B cell (primary cell): Measurements from ENCODE around the gene PIMREG. TPM values are rescaled to one million over a fixed set of nuclear protein-coding genes. Genes with fewer than 3 reads are reported as not detected.

Experiments used
- polyA plus RNA-seq: library from polyadenylated mRNA; depleted of rRNA; stranded (reverse); fragments of >200 nt; gene quantifications from 2 replicates; pipeline ENCODE4 v1.2.3, GENCODE V29; 2012
- total RNA-seq, 2 donors: library from RNA; stranded (reverse); fragments of 120-200 nt in 1 of 2; gene quantifications; 1 replicate in 1 of 2; 2 replicates in 1 of 2; pipeline versions ENCODE4 v1.2.3 to v1.2.4, GENCODE V29; 2013 to 2022

PIMREG gene
- total and polyA plus RNA-seq, 2 donors (not counting 1 experiment from before 2014, with no cell fraction given), result 0.21 TPM; not detected in 1

Other genes with a start within 250 kb of the PIMREG start
- gene AIPL1, start 9.3 kb upstream of the PIMREG start, total RNA-seq, result not detected in 2 replicates
- not detected in 2 replicates for gene AIPL1, start 9.3 kb upstream of the PIMREG start, polyA plus RNA-seq
- 0.49 and 0.51 TPM in 2 replicates for gene PITPNM3, start 112.1 kb downstream of the PIMREG start, total RNA-seq
- 0.25 and 0.31 TPM in 2 replicates for gene PITPNM3, start 112.1 kb downstream of the PIMREG start, polyA plus RNA-seq
- gene KIAA0753, start 196.3 kb downstream of the PIMREG start, total RNA-seq, result 28.7 and 29.1 TPM in 2 replicates
- gene KIAA0753, start 196.3 kb downstream of the PIMREG start, polyA plus RNA-seq, result 5.9 and 6.3 TPM in 2 replicates
- 18.2 and 19.5 TPM in 2 replicates for gene TXNDC17, start 196.6 kb downstream of the PIMREG start, total RNA-seq
- gene TXNDC17, start 196.6 kb downstream of the PIMREG start, polyA plus RNA-seq, result 15.4 and 33.7 TPM in 2 replicates
- 24.7 and 25.5 TPM in 2 replicates for gene MED31, start 207.2 kb downstream of the PIMREG start, total RNA-seq
- gene MED31, start 207.2 kb downstream of the PIMREG start, polyA plus RNA-seq, result 9.2 and 11.3 TPM in 2 replicates
- 7.7 and 11.6 TPM in 2 replicates for gene C17orf100, start 207.3 kb downstream of the PIMREG start, total RNA-seq
- 1.4 and 3.7 TPM in 2 replicates for gene C17orf100, start 207.3 kb downstream of the PIMREG start, polyA plus RNA-seq